Midbrain (tissue), 1 donor: ENCODE results near the gene PHF8.

Source experiments
- DNase-seq: peaks from one replicate; lab custom pipeline; 2025; lab: John Stamatoyannopoulos, UW

The PHF8 gene

DNA sequence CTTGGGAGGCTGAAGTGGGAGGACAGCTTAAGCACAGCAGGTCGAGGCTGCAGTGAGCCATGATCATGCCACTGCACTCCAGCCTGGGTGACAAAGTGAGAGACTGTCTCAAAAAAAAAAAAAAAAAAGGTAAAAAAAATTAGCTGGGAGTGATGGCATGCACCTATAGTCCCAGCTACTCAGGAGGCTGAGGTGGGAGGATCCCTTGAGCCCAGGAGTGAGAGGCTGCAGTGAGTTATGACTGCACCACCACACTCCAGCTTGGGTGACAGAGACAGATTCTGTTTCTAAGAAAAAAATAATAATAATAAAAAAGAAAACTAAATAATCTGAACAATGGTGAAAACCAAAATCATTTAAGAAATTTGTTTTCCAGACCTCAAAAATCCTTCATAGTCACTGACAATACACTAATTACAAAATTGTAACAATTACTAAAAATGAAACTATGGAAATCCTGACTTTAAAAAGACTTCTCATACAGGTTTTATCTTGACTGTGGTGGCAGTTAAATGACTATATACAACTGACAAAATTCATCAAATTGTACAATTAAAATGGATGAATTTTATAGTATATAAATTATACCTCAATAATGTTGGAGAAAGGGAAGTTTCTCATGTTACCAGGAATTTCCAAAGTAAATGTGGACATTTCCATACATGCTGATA, 31.3 kb downstream of the PHF8 start:
- DNase-seq, result no peak

GRCh38 chrX:54007682-54008081, 36.6 kb downstream of the PHF8 start:
- no peak for DNase-seq

DNA sequence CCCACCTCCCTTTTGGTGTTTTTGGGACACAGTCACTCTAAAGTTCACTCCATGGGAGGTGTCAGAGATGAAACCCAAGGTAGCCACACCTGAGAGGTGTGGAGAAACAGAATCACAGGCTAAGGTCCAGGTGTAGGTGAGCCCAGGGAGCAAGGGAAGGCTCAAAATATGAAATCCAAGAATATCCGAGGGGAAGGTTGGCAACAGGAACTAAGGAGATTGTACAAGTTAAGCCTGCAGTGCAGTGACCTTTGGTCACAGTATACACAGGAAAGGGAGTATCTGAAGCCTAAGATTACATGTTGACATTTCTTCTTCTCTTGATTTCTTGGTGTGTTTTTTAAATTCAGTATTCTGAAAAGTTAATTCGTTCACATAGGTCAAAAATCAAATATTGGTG, 46.5 kb downstream of the PHF8 start:
- DNase-seq, result no peak

GRCh38 chrX:53992589-53992988, 51.7 kb downstream of the PHF8 start:
- DNase-seq, result no peak

DNA sequence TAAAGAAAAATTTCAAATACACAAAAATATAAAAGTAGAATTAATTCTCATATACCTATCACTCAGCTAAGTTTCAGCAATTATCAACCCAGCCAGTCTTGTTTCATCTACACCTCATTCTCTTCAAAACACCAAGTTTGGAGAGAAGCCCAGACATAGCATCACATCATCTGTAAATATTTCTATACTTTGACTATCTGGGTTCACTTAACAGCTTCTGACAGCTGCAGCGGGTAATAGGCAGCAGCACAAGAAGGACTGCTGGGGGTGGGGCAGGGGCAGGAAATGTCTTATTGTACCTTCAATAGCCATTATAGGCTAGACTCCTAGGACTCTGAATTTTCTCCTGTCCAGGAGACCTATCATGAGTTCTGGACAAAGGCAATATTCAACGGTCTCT, 54.1 kb downstream of the PHF8 start:
- no peak for DNase-seq

- DNase-seq, result no peak
These were observed 59.4 kb downstream of the PHF8 start for GRCh38 chrX:53984895-53985294.

DNA sequence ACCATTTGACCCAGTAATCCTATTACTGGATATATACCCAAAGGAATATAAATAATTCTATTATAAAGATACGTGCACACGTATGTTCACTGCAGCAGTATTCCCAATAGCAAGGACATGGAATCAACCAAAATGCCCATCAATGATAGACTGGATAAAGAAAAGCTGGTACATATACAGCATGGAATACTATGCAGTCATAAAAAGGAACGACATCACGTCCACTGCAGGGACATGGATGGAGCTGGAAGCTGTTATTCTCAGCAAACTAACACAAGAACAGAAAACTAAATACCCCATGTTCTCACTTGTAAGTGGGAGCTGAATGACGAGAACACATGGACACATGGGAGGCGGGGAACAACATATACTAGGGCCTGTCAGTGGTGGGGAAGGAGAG, 69.7 kb downstream of the PHF8 start:
- no peak for DNase-seq

DNA sequence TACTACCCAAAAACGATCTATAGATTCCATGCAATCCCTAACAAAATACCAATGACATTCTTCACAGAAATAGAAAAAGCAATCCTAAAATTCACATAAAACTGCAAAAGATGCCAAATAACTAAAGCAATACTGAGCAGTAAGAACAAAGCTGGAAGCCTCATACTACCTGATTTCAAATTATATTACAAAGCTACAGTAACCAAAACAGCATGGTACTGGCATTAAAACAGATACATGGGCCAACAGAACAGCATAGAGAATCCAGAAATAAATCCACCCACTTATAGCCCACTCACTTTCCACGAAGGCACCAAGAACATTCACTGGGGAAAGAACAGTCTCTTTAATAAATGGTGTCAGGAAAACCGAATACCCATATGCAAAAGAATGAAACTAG, 74.7 kb downstream of the PHF8 start:
- DNase-seq, result no peak

GRCh38 chrX:53950130-53950733, 94.0 kb downstream of the PHF8 start:
- no peak for DNase-seq

GRCh38 chrX:53940180-53940579, 104.1 kb downstream of the PHF8 start:
- DNase-seq, result no peak

- no peak for DNase-seq
These were observed 105.1 kb downstream of the PHF8 start for GRCh38 chrX:53939127-53939526.

DNA sequence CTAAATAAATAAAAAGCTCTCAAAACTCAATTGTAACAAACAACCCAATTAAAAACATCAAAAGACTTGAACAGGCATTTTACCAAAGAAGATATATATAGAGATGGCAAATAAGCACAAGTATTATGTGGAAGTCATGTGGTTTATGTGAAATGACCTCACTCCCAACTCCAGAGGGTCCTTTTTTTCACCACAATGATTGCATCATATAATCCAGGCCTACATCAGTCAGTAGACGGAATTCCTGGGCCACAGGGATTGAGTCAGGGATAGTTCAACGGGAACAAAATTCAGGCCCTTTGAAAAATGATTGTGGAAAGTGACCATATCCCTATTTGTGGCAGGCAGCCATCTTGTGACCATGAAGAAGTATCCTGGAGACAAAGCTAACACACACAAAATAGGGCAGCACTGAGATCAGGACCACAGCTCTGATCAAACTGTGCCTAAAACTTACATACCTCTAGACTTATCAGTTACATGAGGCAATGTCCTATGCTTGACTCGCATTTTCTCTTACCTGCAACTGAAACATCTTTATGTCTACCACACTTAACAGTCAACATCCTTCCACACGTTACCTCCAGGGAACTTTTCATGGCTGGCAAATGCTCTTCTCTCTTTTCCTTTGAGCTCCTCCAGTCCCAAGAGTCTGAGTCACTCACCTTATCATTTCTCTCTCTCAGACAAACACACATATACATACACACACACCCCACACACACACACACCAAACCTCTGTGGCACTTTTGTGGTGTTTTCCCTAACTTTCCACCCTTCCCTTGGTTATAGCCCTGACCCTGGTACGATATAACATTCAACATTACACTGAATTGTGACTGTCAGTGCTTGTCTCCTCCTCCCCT, 113.5 kb downstream of the PHF8 start:
- no peak for DNase-seq

DNA sequence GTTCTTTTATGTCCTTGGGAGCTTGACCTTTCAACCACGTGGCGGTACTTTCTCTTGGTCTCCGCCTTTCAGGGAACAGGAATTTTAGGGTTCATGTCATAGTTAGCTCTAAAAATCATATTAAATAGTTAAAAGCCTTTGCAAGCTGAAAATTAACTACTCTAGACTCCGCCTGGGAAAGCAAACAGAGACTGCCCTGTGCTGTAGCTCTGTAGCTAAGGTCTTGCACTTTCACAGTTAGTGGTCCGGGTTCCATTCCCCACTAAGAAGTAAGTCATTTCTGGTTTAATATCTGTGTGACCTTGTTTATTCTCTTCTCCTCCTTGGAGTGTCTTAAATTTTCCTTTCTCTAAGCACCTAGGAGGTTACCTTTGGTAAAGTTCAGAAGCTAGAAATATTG, 118.2 kb downstream of the PHF8 start:
- DNase-seq, result no peak

DNA sequence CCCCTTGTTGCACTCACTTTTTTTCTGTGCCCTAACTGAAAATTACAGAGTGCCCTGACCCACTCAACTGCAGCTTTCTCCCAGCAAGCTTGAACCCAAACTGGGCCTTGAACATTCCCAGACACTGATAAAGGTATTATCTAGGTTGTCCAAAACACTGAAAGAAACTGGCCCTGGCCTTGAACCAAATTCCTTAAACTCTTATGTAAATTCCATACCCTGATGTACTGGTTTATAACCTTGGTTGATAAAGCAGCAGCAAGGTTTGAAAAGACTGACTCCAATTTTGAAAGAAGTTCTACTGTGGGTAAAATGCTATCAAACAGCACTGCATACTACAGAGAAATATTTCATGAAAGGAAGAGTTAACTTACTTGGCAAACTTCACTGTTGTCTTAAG, 125.6 kb downstream of the PHF8 start:
- DNase-seq, result no peak

- no peak for DNase-seq
These were observed 143.7 kb downstream of the PHF8 start for GRCh38 chrX:53900623-53901022.

DNA sequence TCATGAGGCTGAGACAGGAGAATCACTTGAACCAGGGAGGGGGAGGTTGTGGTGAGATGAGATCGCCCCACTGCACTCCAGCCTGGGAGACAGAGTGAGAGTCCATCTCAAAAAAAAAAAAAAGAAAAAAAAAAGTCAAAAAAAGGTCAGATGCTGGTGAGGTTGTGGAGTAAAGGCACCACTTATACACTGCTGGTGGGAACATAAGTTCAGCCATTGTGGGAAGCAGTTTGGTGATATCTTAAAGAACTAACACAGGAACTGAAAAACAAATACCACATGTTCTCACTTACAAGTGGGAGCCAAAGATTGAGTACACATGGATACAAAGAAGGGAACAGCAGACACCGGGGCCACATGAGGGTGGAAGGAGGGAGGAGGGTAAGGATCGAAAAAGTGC, 149.0 kb downstream of the PHF8 start:
- DNase-seq, result no peak
